ENCODE results near the gene CREB3L2. TPM values are rescaled to one million over a fixed set of nuclear protein-coding genes. Genes with fewer than 3 reads are reported as not detected.
"Not testable (repeated sequence)": the region's sequence is repeated elsewhere in the genome, so short reads cannot be mapped to it uniquely, and the experiment has no call there.

Gene CREB3L2
- total RNA-seq, 1 donor from 2014 or later, result 30.1 TPM

DNA sequence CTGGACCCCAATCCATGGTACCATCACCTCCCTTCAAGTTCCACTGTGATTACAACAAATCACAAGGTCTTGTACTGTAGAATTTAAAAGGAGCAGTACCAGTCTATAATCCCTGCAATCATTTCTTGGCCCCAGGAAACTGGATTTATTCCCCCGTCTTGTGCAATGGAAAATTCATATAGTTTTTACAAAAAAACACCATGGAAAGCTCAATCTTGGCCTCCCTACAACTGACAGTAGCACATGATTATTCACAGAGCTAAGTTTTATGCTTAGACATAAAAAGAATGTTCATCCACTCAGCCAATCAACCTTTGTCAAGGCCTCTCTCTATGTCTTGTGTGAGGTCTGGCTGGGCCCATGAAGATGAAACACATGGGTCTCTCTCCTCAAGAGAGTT, 165.3 kb downstream of the CREB3L2 start:
- no peak for DNase-seq (ENCODE audit: low read depth)

GRCh38 chr7:137836113-137836509, 165.8 kb downstream of the CREB3L2 start:
- no peak for DNase-seq (ENCODE audit: low read depth)

DNA sequence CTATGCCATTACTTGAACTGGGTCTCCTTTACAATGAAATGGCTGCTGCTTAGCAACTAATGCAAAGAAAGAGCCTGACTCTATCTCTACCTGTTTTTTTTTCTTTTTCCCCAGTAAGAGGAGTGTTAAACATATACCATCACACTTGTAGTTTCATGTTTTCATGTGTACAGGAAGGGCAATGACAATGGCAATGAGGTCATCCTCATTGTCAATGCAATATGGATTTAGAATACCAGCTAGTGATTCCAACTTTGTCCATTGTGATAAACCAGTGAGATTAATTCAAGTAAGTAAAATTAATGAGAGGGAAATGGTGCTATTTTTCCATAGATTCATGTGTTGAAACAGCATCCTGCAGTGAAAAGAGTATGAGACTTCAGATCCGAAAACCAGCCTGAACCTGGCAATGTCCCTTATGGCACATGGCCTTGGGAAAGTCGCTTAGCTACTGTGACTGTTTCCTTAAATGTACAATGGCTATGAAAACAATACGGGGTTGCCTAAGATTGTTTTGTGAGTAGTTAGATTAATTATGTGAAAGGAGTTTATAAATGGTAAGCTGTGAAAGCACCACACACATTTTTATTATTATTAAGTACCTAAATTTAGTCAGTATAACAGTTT, 166.3 kb downstream of the CREB3L2 start:
- no peak for DNase-seq (ENCODE audit: low read depth)

- no peak for DNase-seq (ENCODE audit: low read depth)
These were observed 167.3 kb downstream of the CREB3L2 start for GRCh38 chr7:137834552-137834951.

- not testable (repeated sequence) for DNase-seq (ENCODE audit: low read depth)
These were observed 168.9 kb downstream of the CREB3L2 start for GRCh38 chr7:137832990-137833389.

GRCh38 chr7:137832382-137832781, 169.5 kb downstream of the CREB3L2 start:
- no peak for DNase-seq (ENCODE audit: low read depth)

- DNase-seq (ENCODE audit: low read depth), result not testable (repeated sequence)
These were observed 170.3 kb downstream of the CREB3L2 start for GRCh38 chr7:137831555-137831954.

DNA sequence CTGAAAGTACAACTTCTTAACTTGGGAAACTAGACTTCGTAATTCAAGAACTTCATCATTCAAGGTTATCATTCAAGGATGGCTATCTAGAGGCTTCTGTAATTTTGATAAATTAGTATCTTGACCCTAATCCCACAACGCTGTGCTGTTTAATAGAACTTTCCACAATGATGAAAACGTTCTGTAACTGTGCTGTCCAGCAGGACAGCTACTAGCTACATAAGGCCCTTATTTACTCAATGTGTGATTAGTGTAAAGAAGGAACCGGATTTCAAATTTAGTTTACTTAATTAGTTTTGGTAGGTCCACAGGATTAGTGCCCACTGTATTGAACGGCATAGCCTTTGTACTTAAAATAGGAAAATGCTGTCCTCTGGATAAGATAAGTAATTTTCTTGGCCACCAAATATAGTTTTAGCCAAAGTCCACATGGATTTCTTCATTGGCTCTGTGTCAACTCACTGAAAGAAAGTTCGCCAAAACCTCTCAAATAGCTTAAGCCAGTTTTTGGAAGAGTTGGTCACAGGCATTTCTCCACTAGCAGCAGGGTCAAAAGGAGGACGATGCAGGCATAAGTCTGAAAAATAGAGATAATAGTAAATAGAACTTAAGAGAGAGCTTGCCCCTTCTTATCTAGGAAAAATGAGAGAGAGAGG, 172.4 kb downstream of the CREB3L2 start:
- no peak for DNase-seq (ENCODE audit: low read depth)

DNA sequence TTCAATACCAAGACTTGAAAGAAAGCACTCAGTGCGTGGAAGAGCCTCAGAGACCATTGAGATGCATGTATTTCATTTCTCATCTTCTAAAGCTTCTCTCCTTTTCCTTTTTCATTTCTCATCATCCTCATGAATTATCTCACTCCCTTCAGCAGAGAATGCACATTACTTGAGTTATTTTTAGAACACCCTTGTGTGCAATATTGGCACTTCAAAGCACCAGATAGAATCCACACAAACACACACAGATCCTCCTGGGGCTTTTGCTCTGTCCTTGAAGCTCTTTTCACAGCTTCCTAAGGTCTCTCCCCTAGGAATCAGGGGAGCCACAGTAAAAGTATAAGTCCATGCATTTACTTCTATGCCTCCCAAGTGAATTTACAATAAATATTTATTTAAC, 173.4 kb downstream of the CREB3L2 start:
- DNase-seq (ENCODE audit: low read depth), result no peak

DNA sequence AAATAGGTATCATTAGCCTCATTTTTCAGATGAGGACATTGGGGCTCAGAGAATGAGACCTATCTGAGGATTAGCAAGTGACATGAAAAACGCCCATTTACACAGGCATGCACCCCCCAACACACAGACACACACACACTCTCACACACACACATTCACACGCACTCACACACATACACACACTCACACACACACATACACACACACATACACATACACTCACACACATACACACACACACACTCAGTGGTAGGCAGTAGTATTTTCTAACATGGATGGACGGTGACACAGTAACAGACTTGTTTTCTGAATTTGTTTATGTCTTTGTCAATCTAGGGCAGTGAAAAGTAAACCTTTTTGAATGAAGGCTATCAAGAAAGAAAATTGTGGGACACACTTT, 176.4 kb downstream of the CREB3L2 start:
- DNase-seq (ENCODE audit: low read depth), result no peak

Other genes with a start within 250 kb of the CREB3L2 start
- 8.0 and 17.5 TPM in 2 replicates for gene DGKI, start 155.1 kb downstream of the CREB3L2 start, total RNA-seq
- not detected in 2 replicates for gene AKR1D1, start 74.4 kb upstream of the CREB3L2 start, total RNA-seq

Data from renal cortical epithelial cell (primary cell).